Vagina (tissue), 2 donors: ENCODE results near the gene EFCAB9.

ENCODE experiments used
- CTCF ChIP-seq, 3 experiments: fragments of 450-650 bp in 2 of 3; fragments of 200-600 bp in 1 of 3; sonication (generic) in 1 of 3; IDR thresholded peaks; one replicate each; pipeline ENCODE4 v1.5.1; 2017 to 2019; ENCODE audit warnings: antibody characterized with exemption in 3 of 3, mild to moderate bottlenecking in 2 of 3, moderate library complexity in 2 of 3
- POLR2AphosphoS5 ChIP-seq, 2 donors: sonication (generic); formaldehyde crosslinking; IDR thresholded peaks; one replicate each; pipeline ENCODE4 v1.9.0; 2017; ENCODE audit warnings: antibody characterized with exemption in 2 of 2, mild to moderate bottlenecking in 2 of 2, low read depth in 1 of 2; ENCODE audit not compliant: insufficient read depth in 1 of 2

DNA sequence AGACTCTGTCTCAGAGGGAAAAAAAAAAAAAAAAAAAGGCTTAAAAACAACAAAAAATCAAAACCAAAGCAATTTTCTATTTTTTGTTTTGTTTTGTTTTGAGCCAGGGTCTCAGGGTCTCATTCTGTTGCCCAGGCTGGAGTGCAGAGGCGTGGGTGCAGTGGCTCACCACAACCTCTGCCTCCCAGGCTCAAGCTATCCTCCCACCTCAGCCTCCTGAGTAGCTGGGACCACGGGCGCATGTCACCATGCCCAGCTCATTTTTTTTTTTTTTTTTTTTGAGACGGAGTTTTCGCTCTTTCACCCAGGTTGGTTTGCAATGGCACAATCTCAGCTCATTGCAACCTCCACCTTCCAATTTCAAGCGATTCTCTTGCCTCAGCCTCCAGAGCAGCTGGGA, 11.7 kb upstream of the EFCAB9 start:
- TF ChIP-seq CTCF (IDR thresholded peaks at IDR 0.05) (no peak), POLR2AphosphoS5 (IDR thresholded peaks at IDR 0.05; ENCODE audit: insufficient read depth in 1 of 2, low read depth in 1 of 2) (no peak)
